HepG2 (cell line): Measurements from ENCODE around the gene EFS. TPM values are rescaled to one million over a fixed set of nuclear protein-coding genes. Genes with fewer than 3 reads are reported as not detected.

ENCODE experiments used
- ATAC-seq: fragments of 200-7000 bp; cut with Tn5 transposase; 3 replicates; pipeline ENCODE4 v1.9.1; 2020; ENCODE audit warnings: mild to moderate bottlenecking, moderate library complexity
- BruUV-seq: library from RNA; stranded (reverse); fragments of 400-500 nt; replicated peaks from 2 replicates; lab custom pipeline; 2021; lab: Mats Ljungman, UMichigan
- CTCF ChIA-PET: fragments of 300-600 bp; formaldehyde crosslinking; extraction: SDS; loops from one replicate; lab custom pipeline; 2021; ENCODE audit warnings: low total read pairs, inconsistent platforms, low intra/inter-chr PET ratio; lab: Yijun Ruan, JAX
- POLR2A ChIA-PET: fragments of 350-600 bp; sonication (Branson Sonifier 250); formaldehyde crosslinking; loops from one replicate; lab custom pipeline; 2020; ENCODE audit warnings: antibody characterized with exemption, inconsistent platforms; lab: Yijun Ruan, JAX
- DNase-seq: peaks from one replicate; pipeline ENCODE4 v3.0.0-alpha.2; 2015; ENCODE audit warnings: low spot score
- FAIRE-seq: peaks from 3 replicates; lab custom pipeline; 2011; peaks lifted over from hg19 to GRCh38; lab: Jason Lieb, UNC
- H2AFZ ChIP-seq: one replicate; pipeline ENCODE4 v1.6.1; 2011; ENCODE audit warnings: low read length, inconsistent platforms
- H3K27ac ChIP-seq: fragments of 300-600 bp; 3 replicates; pipeline ENCODE4 v1.8.0; 2011; ENCODE audit warnings: mixed run types, mild to moderate bottlenecking, mixed read lengths, low read length, inconsistent platforms; ENCODE audit not compliant: insufficient read depth; ENCODE audit errors: extremely low read length
- H3K27me3 ChIP-seq, 2 experiments: fragments of 200-600 bp in 1 of 2; 2 replicates in 1 of 2; 3 replicates in 1 of 2; pipeline versions ENCODE4 v1.6.0 to v1.8.0; 2011; ENCODE audit warnings: low read length in 2 of 2, mild to moderate bottlenecking in 2 of 2, moderate library complexity in 2 of 2, inconsistent platforms in 1 of 2; ENCODE audit not compliant: insufficient read depth in 2 of 2, control insufficient read depth in 1 of 2
- H3K36me3 ChIP-seq, 2 experiments: fragments of 200-600 bp in 1 of 2; replicated peaks in 1 of 2; 2 replicates in 1 of 2; 3 replicates in 1 of 2; pipeline versions ENCODE4 v1.5.1 to v1.8.0; 2011; ENCODE audit warnings: low read length in 2 of 2, inconsistent platforms in 1 of 2; ENCODE audit not compliant: insufficient read depth in 2 of 2, control insufficient read depth in 1 of 2
- H3K4me1 ChIP-seq: 2 replicates; pipeline ENCODE4 v1.5.1; 2012; ENCODE audit warnings: low read length, inconsistent platforms; ENCODE audit not compliant: insufficient read depth
- H3K4me2 ChIP-seq: 2 replicates; pipeline ENCODE4 v1.6.0; 2011; ENCODE audit warnings: low read depth, low read length, inconsistent platforms
- H3K4me3 ChIP-seq, 3 experiments: fragments of 200-600 bp in 1 of 3; sonication (generic), shearing (Covaris generic) in 1 of 3; replicated peaks in 1 of 3; 2 replicates each; pipeline ENCODE4 v1.5.1; 2011 to 2016; ENCODE audit warnings: low read length in 3 of 3, inconsistent platforms in 2 of 3, low read depth in 2 of 3, mild to moderate bottlenecking in 2 of 3, control low read depth in 1 of 3, mixed read lengths in 1 of 3; ENCODE audit not compliant: insufficient read depth in 1 of 3
- H3K79me2 ChIP-seq: one replicate; pipeline ENCODE4 v1.6.1; 2011; ENCODE audit warnings: low read length, inconsistent platforms; ENCODE audit not compliant: insufficient read depth
- H3K9ac ChIP-seq: 2 replicates; pipeline ENCODE4 v1.6.0; 2011; ENCODE audit warnings: mild to moderate bottlenecking, low read depth, low read length, inconsistent platforms; ENCODE audit not compliant: insufficient read depth
- H3K9me3 ChIP-seq: 2 replicates; pipeline ENCODE4 v1.5.1; 2012; ENCODE audit warnings: mild to moderate bottlenecking, low read length
- H4K20me1 ChIP-seq: 2 replicates; pipeline ENCODE4 v1.6.0; 2011; ENCODE audit warnings: inconsistent platforms, mild to moderate bottlenecking, low read length, moderate library complexity; ENCODE audit not compliant: insufficient read depth
- CHCHD3 ChIP-seq: sonication (generic); formaldehyde crosslinking; IDR thresholded peaks from 2 replicates; pipeline ENCODE4 v1.8.0; 2022; ENCODE audit warnings: mild to moderate bottlenecking, missing genetic modification reagents, moderate library complexity
- FOXK1 ChIP-seq: sonication (generic); formaldehyde crosslinking; IDR thresholded peaks from 2 replicates; pipeline ENCODE4 v1.4.0; 2020; ENCODE audit warnings: low read depth, missing genetic modification reagents, borderline replicate concordance
- KDM4B ChIP-seq: sonication (generic); formaldehyde crosslinking; IDR thresholded peaks from 2 replicates; pipeline ENCODE4 v1.4.0; 2020; ENCODE audit warnings: missing genetic modification reagents
- MAF1 ChIP-seq: sonication (generic); formaldehyde crosslinking; IDR thresholded peaks from 2 replicates; pipeline ENCODE4 v1.5.0; 2020; ENCODE audit warnings: missing genetic modification reagents, borderline replicate concordance
- MIER3 ChIP-seq: IDR thresholded peaks from 2 replicates; pipeline ENCODE4 v1.6.1; 2016; ENCODE audit warnings: missing compliant biosample characterization, borderline replicate concordance
- SMC3 ChIP-seq: IDR thresholded peaks from 2 replicates; pipeline ENCODE4 v1.6.1; 2011; ENCODE audit warnings: low read length, improper control_type of control experiment
- ZFX ChIP-seq: sonication (generic); formaldehyde crosslinking; IDR thresholded peaks from 2 replicates; pipeline ENCODE4 v1.4.0; 2020; ENCODE audit warnings: mild to moderate bottlenecking, low read depth, missing genetic modification reagents, moderate library complexity
- ZNF18 ChIP-seq: sonication (generic); formaldehyde crosslinking; IDR thresholded peaks from 2 replicates; pipeline ENCODE4 v1.8.0; 2022; ENCODE audit warnings: mild to moderate bottlenecking, missing genetic modification reagents; ENCODE audit not compliant: insufficient replicate concordance
- ZNF30 ChIP-seq: sonication (generic); formaldehyde crosslinking; IDR thresholded peaks from 2 replicates; pipeline ENCODE4 v1.5.0; 2020; ENCODE audit warnings: mild to moderate bottlenecking, missing genetic modification reagents
- ZNF382 ChIP-seq: sonication (generic); formaldehyde crosslinking; IDR thresholded peaks from 2 replicates; pipeline ENCODE4 v1.5.0; 2020; ENCODE audit warnings: missing genetic modification reagents, mild to moderate bottlenecking, borderline replicate concordance
- ZNF768 ChIP-seq: sonication (generic); formaldehyde crosslinking; IDR thresholded peaks from 2 replicates; pipeline ENCODE4 v1.4.0; 2020; ENCODE audit warnings: missing genetic modification reagents
- WGBS: methylation state at CpG from one replicate; pipeline ENCODE4 v1.1.6; 2017; ENCODE audit warnings: low lambda C conversion rate; 5-methylcytosine and 5-hydroxymethylcytosine counted together
- in situ Hi-C: cut with HindIII; loops from 2 replicates; pipeline ENCODE4 v1.10.0; 2017; ENCODE audit warnings: low pct_unique_long_range_greater_than_20kb; ENCODE audit not compliant: extremely low pct_ligation_motif_present
- intact Hi-C: fragments of 100-400 bp; cut with micrococcal nuclease; formaldehyde crosslinking; loops from one replicate; pipeline ENCODE4 v1.10.0; 2022; ENCODE audit not compliant: unreplicated experiment
- polyA plus RNA-seq, 8 experiments: library from polyadenylated mRNA; depleted of rRNA in 3 of 8; stranded (reverse) in 7 of 8; unstranded in 1 of 8; fragments of >200 nt; fragmentation: Illumina TruSeq in 4 of 8; extraction: Trizol in 4 of 8; gene quantifications; 2 replicates each; pipeline versions ENCODE4 v1.2.1 to v1.2.3, GENCODE V29; 2011 to 2016; ENCODE audit warnings: low read depth in 4 of 8, missing spikeins in 1 of 8, mixed read lengths in 1 of 8; ENCODE audit not compliant: insufficient read depth in 1 of 8
- total RNA-seq, 5 experiments: library from RNA; depleted of rRNA; stranded (reverse); fragments of >200 nt; fragmentation: Illumina TruSeq; extraction: Trizol; gene quantifications; 2 replicates each; pipeline ENCODE4 v1.2.3, GENCODE V29; 2016; ENCODE audit warnings: low read depth in 1 of 5
- TF ChIP-seq, protein P1 (sequence below): IDR thresholded peaks from 2 replicates; pipeline ENCODE4 v1.6.1; 2018; ENCODE audit warnings: missing genetic modification reagents, mild to moderate bottlenecking, missing compliant biosample characterization
- TF ChIP-seq, protein P2 (sequence below): sonication (generic); formaldehyde crosslinking; IDR thresholded peaks from 2 replicates; pipeline ENCODE4 v1.5.0; 2020; ENCODE audit warnings: missing genetic modification reagents, mild to moderate bottlenecking, borderline replicate concordance
- TF ChIP-seq, protein P3 (sequence below): sonication (generic); formaldehyde crosslinking; IDR thresholded peaks from 2 replicates; pipeline ENCODE4 v1.8.0; 2022; ENCODE audit warnings: mild to moderate bottlenecking, missing genetic modification reagents, moderate library complexity

Gene EFS
- total and polyA plus RNA-seq, 2 of the 13 experiments (the other 11 are each of a cell fraction or from before 2014, with no cell fraction given) = not detected

GRCh38 chr14:23322568-23323517 is 42.1 kb downstream of the EFS start (continued):
- TF ChIP-seq CHCHD3 (CRISPR knock-in tag) = no peak
- TF ChIP-seq ZNF30 = no peak; the same call in 1 of the 2 replicates
- TF ChIP-seq ZFX (CRISPR knock-in tag) = no peak
- no peak for TF ChIP-seq SMC3

- peak; percentile 19 for ATAC-seq
- intact Hi-C loops = loop anchor here (1.0 to 2.0 kb wide), 5 partner anchors 16 to 235 kb away; partner anchors contain the start of genes BCL2L2, HOMEZ, NGDN and THTPA
- H3K36me3 ChIP-seq = peaks cover 18 to 36% of the 10 kb centered on the region in 2 experiments
- H2AFZ ChIP-seq = no peak overlapping the region
- peak overlapping the region; percentile 99 for H3K9ac ChIP-seq
- no TSS peak for BruUV-seq
- peak overlapping the region; percentile 95 for H3K27ac ChIP-seq
- peaks cover 0 to 6% of the 10 kb centered on the region in 2 experiments; a peak in 2 of 5 replicates for H3K27me3 ChIP-seq
- CTCF ChIA-PET = interaction anchor here (1.5 to 1.9 kb wide), 3 partner anchors 16 to 57 kb away, joined by 3 to 7 read pairs (median 4); partner anchors contain the start of gene BCL2L2
- peaks cover 11% of the 10 kb centered on the region; the same call in 1 of the 2 replicates for H4K20me1 ChIP-seq
- in situ Hi-C loops = loop anchor here (5.0 to 25.0 kb wide), 2 partner anchors 235 to 815 kb away; partner anchors contain the start of genes EMC9, FITM1, PSME1 and PSME2
- H3K4me3 ChIP-seq = peak overlapping the region; percentile 79 to 99 (median 98)
- peak; percentile 71 for DNase-seq
- 1% methylated on average over 62 of the region's 64 CpGs for WGBS
- H3K79me2 ChIP-seq = peaks cover 23% of the 10 kb centered on the region
- H3K4me2 ChIP-seq = peak overlapping the region; percentile 96
- POLR2A ChIA-PET = interaction anchor here (0.6 to 13.2 kb wide), 90 partner anchors 8 to 1120 kb away, joined by 3 to 1053 read pairs (median 5); partner anchors contain the start of genes ACIN1, AJUBA, AP1G2 and BCL2L2
- H3K9me3 ChIP-seq = no peaks in the 10 kb centered on the region
- H3K4me1 ChIP-seq = peaks cover 36% of the 10 kb centered on the region
- peak; percentile 8 for FAIRE-seq
- TF ChIP-seq MIER3 (CRISPR knock-in tag) (peak; percentile 69), KDM4B (no peak; the same call in none of the 2 replicates), ZNF18 (CRISPR knock-in tag) (peak; percentile 84), ZNF382 (no peak), MAF1 (peak; percentile 95; the same call in 1 of the 2 replicates), ZNF768 (peak; percentile 83), FOXK1 (CRISPR knock-in tag) (no peak)
- TF ChIP-seq, protein P1, sequence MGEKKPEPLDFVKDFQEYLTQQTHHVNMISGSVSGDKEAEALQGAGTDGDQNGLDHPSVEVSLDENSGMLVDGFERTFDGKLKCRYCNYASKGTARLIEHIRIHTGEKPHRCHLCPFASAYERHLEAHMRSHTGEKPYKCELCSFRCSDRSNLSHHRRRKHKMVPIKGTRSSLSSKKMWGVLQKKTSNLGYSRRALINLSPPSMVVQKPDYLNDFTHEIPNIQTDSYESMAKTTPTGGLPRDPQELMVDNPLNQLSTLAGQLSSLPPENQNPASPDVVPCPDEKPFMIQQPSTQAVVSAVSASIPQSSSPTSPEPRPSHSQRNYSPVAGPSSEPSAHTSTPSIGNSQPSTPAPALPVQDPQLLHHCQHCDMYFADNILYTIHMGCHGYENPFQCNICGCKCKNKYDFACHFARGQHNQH (CRISPR knock-in tag) = peak; percentile 3; the same call in 1 of the 2 replicates
- TF ChIP-seq, protein P2, sequence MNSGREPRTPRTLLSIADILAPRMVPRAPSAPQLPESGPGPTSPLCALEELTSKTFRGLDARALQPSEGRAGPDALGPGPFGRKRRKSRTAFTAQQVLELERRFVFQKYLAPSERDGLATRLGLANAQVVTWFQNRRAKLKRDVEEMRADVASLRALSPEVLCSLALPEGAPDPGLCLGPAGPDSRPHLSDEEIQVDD = peak; percentile 36; the same call in 1 of the 2 replicates
- TF ChIP-seq, protein P3, sequence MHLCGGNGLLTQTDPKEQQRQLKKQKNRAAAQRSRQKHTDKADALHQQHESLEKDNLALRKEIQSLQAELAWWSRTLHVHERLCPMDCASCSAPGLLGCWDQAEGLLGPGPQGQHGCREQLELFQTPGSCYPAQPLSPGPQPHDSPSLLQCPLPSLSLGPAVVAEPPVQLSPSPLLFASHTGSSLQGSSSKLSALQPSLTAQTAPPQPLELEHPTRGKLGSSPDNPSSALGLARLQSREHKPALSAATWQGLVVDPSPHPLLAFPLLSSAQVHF (CRISPR knock-in tag) = peak; percentile 25; the same call in 1 of the 2 replicates
Measured at GRCh38 chr14:23321572-23322547, 43.1 kb downstream of the EFS start.
